Measurements from ENCODE around the gene CCNK.

CCNK gene

DNA sequence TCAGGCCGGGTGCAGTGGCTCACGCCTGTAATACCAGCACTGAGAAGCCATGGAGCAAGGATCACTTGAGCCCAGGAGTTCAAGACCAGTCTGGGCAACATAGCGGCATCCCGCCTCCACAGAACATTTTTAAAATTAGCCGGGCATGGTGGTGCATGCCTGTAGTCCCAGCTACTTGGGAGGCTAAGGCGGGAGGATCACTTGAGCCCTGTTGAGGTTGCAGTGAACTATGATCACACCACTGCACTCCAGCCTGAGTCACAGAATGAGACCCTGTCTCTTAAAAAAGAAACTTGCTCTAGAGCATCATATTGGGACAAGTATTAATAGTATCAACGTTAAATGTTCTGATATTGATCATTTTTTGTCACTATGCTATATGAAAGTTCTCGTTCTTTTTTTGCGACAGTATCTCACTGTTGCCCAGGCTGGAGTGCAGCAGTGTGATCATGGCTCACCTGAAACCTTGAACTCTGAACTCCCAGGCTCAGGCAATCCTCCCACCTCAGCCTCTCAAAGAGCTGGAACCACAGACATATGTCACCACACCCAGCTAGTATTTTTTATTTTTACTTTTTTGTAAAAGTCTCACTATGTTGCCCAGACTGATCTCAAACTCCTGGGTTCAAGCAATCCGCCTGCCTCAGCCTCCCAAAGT lies 75.1 kb downstream of the CCNK start:
- no peak for DNase-seq (ENCODE audit: low read depth)
- in situ Hi-C loops (cut with HindIII; ENCODE audit: low sequenced_read_pairs): no loop called here
- no peak overlapping the region for H3K4me3 ChIP-seq (ENCODE audit: low read depth, low read length)
- TF ChIP-seq, protein P1, sequence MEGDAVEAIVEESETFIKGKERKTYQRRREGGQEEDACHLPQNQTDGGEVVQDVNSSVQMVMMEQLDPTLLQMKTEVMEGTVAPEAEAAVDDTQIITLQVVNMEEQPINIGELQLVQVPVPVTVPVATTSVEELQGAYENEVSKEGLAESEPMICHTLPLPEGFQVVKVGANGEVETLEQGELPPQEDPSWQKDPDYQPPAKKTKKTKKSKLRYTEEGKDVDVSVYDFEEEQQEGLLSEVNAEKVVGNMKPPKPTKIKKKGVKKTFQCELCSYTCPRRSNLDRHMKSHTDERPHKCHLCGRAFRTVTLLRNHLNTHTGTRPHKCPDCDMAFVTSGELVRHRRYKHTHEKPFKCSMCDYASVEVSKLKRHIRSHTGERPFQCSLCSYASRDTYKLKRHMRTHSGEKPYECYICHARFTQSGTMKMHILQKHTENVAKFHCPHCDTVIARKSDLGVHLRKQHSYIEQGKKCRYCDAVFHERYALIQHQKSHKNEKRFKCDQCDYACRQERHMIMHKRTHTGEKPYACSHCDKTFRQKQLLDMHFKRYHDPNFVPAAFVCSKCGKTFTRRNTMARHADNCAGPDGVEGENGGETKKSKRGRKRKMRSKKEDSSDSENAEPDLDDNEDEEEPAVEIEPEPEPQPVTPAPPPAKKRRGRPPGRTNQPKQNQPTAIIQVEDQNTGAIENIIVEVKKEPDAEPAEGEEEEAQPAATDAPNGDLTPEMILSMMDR (IDR thresholded peaks at IDR 0.05; ENCODE audit: low read depth, low read length, missing control alignments): no peak

DNA sequence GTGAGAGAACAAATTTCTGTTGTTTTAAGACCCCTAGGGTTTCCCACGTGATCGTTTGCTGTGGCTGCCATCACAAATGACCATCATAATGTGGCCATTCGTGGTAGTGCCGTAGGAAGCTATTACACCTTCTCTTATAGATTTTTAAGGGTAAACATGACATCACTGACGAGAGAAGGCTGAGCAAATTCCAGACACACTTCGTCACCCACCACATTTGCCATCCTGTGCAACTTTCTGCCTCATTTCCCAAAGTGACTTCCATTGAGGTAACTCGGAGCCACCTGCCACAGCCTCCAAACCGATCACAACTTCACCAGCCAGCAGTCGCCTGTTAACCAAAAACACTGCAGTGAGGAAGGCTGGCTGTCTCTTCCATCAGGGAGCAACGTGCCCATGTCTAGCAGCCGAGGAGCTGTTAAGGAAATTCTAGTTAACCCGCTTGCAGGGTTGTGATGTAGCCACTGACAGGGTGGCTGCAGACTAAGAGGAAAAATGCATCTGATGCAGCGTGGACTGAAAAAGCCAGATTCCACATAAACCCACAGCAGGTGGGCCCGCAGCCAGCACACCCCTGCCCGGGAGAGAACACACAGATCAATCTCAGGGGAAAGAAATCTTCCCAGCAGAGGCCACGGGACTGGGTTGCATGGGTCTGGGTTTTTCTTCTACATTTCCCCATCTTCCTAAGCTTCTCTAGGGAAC lies 78.2 kb downstream of the CCNK start:
- DNase-seq (ENCODE audit: low read depth): no peak
- TF ChIP-seq, protein P1 (IDR thresholded peaks at IDR 0.05; ENCODE audit: low read depth, low read length, missing control alignments): no peak
- H3K4me3 ChIP-seq (ENCODE audit: low read depth, low read length): no peak overlapping the region
- in situ Hi-C loops (cut with HindIII; ENCODE audit: low sequenced_read_pairs): no loop called here

DNA sequence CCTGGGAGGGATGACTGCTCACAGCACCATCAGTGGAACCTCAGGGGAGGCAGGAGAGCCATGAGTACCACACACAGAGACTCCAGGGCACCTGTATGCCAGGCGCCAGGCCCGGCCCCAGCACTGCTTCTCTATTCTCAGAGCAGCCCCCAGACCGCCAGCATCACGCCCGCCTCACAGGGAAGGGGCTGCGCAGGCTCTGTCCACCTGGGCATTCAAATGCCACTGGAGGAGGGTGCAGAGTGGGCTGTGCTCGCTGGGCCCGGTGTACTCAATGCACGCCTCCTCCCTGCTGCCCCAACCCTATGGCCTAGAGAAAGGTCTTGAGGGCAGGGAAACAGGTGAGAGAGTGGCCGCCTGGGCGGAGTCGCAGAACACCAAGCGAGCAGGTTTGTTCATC lies 79.2 kb downstream of the CCNK start:
- in situ Hi-C loops (cut with HindIII; ENCODE audit: low sequenced_read_pairs): no loop called here
- TF ChIP-seq, protein P1 (IDR thresholded peaks at IDR 0.05; ENCODE audit: low read depth, low read length, missing control alignments): no peak
- H3K4me3 ChIP-seq (ENCODE audit: low read depth, low read length): no peak overlapping the region
- DNase-seq (ENCODE audit: low read depth): no peak

DNA sequence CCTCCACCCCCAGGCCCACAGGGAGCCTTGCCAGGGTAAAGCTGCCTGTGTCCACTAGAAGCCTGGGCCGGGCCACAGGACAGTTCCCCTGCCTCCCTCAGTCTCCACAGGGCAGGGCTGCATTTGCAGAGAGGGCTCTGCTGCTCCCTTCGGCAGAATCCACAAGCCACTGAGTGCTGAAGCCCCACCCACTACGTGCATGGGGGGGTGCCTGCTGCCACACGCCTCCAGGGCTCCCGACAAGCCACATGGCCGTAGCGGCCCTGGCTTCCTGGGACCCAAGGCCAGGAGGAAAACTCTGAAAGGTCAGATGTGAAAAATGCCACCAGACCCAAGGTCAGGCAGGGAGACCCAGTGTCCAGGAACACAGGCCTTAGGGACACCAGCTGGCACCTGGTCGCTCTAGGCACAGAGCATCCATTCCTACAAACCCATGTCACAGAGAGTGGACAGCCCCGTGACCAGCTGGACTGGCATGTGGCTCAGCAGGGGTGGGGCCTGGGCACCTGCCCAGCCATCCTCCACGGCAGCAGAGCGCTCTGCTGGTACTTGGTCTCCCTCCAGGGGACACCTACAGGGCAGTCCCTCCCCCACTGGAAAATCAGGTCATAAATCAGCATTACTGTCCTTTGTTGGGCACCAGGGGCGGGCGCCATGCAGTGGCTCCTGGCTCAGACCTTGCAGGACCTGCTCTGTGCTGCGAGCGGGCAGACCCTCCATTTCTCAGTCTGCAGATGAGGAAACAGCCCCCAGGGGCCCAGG lies 79.9 kb downstream of the CCNK start:
- H3K4me3 ChIP-seq (ENCODE audit: low read depth, low read length): no peak overlapping the region

DNA sequence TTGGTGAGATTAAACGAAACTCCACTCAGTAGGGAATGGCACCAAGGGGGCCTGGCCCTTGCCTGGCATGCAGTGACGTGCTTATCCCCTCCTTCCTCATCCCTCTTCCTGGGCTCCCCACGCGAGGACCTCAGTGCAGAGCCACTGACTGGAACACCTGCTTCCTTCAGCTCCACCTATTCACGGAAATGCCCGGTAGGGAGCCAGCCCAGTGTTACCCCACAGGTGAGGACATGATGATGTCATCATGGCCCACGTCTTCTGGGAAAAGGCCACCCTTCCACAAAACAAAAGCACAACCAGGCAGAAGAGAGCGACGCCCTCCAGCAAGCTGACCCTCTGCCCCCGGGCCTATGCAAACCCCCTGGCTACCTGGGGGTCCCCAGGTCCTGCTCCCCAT lies 80.7 kb downstream of the CCNK start:
- no peak overlapping the region for H3K4me3 ChIP-seq (ENCODE audit: low read depth, low read length)
- DNase-seq (ENCODE audit: low read depth): no peak
- TF ChIP-seq, protein P1 (IDR thresholded peaks at IDR 0.05; ENCODE audit: low read depth, low read length, missing control alignments): no peak
- in situ Hi-C loops (cut with HindIII; ENCODE audit: low sequenced_read_pairs): no loop called here

More for the DNA sequence above, 79.9 kb downstream of the CCNK start:
- TF ChIP-seq, protein P1 (IDR thresholded peaks at IDR 0.05; ENCODE audit: low read depth, low read length, missing control alignments): no peak
- in situ Hi-C loops (cut with HindIII; ENCODE audit: low sequenced_read_pairs): no loop called here
- DNase-seq (ENCODE audit: low read depth): no peak
